K562 (cell line): ENCODE measurements around the gene UBAC2. TPM values are rescaled to one million over a fixed set of nuclear protein-coding genes. Genes with fewer than 3 reads are reported as not detected.

ENCODE experiments used
- BACH1 ChIP-seq: fragments of 200-800 bp; sonication (Bioruptor generic); IDR thresholded peaks from 2 replicates; pipeline ENCODE4 v1.6.1; 2016; ENCODE audit warnings: missing genetic modification characterization, missing compliant biosample characterization
- CREB1 ChIP-seq, 2 experiments: sonication (generic) in 1 of 2; formaldehyde crosslinking in 1 of 2; IDR thresholded peaks; 2 replicates each; pipeline versions ENCODE4 v1.6.1 to v1.8.0; 2012 to 2022; ENCODE audit warnings: inconsistent platforms in 1 of 2, mild to moderate bottlenecking in 1 of 2, missing genetic modification reagents in 1 of 2, moderate library complexity in 1 of 2
- CTBP1 ChIP-seq: fragments of 450-650 bp; IDR thresholded peaks from 2 replicates; pipeline ENCODE4 v1.6.1; 2016; ENCODE audit warnings: borderline replicate concordance
- DACH1 ChIP-seq: fragments of 450-650 bp; IDR thresholded peaks from 2 replicates; pipeline ENCODE4 v1.6.1; 2018; ENCODE audit not compliant: partially characterized antibody
- GABPB1 ChIP-seq: sonication (generic); formaldehyde crosslinking; IDR thresholded peaks from 2 replicates; pipeline ENCODE4 v1.8.0; 2022; ENCODE audit warnings: mild to moderate bottlenecking, missing genetic modification reagents
- MAFG ChIP-seq: fragments of 450-650 bp; conservative IDR thresholded peaks from 2 replicates; pipeline ENCODE4 v1.6.1; 2016; ENCODE audit warnings: missing genetic modification characterization, missing compliant biosample characterization
- NFIX ChIP-seq: fragments of 250-450 bp; sonication (Bioruptor Pico); IDR thresholded peaks from 2 replicates; pipeline ENCODE4 v1.4.0; 2020; ENCODE audit warnings: low read depth, mild to moderate bottlenecking, moderate library complexity
- NFRKB ChIP-seq: fragments of 450-650 bp; IDR thresholded peaks from 2 replicates; pipeline ENCODE4 v1.6.1; 2016; ENCODE audit warnings: low read depth
- PCBP2 ChIP-seq: fragments of 200-400 bp; formaldehyde crosslinking; IDR thresholded peaks from 2 replicates; pipeline ENCODE4 v1.6.1; 2018; ENCODE audit warnings: low read length, low read depth, mild to moderate bottlenecking, moderate library complexity; ENCODE audit not compliant: poor library complexity, severe bottlenecking
- PHF20 ChIP-seq: fragments of 450-650 bp; IDR thresholded peaks from 2 replicates; pipeline ENCODE4 v1.6.1; 2018; ENCODE audit not compliant: partially characterized antibody
- RBM25 ChIP-seq: fragments of 200-400 bp; formaldehyde crosslinking; IDR thresholded peaks from 2 replicates; pipeline ENCODE4 v1.6.1; 2018; ENCODE audit warnings: low read length, low read depth, moderate library complexity; ENCODE audit not compliant: severe bottlenecking
- SAP30 ChIP-seq: fragments of 200-600 bp; sonication (generic); IDR thresholded peaks from 2 replicates; pipeline ENCODE4 v1.6.1; 2012; ENCODE audit warnings: borderline replicate concordance, low read depth, mild to moderate bottlenecking, moderate library complexity, low read length, control low read depth, inconsistent platforms; ENCODE audit not compliant: insufficient read depth, poor library complexity, severe bottlenecking
- SMAD4 ChIP-seq: fragments of 250-450 bp; sonication (Bioruptor Pico); conservative IDR thresholded peaks from 2 replicates; pipeline ENCODE4 v1.8.0; 2021; ENCODE audit warnings: inconsistent platforms, mild to moderate bottlenecking, moderate library complexity
- SOX6 ChIP-seq: fragments of 450-650 bp; IDR thresholded peaks from 2 replicates; pipeline ENCODE4 v1.6.1; 2014; ENCODE audit warnings: mild to moderate bottlenecking
- TGIF2 ChIP-seq: sonication (generic); formaldehyde crosslinking; IDR thresholded peaks from 2 replicates; pipeline ENCODE4 v1.8.1; 2022; ENCODE audit warnings: mild to moderate bottlenecking, missing genetic modification reagents, moderate library complexity
- TRIM24 ChIP-seq, 2 experiments: fragments of 450-650 bp; IDR thresholded peaks; 2 replicates each; pipeline ENCODE4 v1.6.1; 2016
- polyA plus RNA-seq, 8 experiments: library from polyadenylated mRNA; depleted of rRNA in 4 of 8; stranded (reverse) in 5 of 8; unstranded in 3 of 8; fragments of >200 nt; fragmentation: Nextera tagmentation in 2 of 8; fragmentation: Illumina TruSeq in 1 of 8; extraction: Ambion mirVana in 2 of 8; extraction: Trizol in 1 of 8; gene quantifications; 2 replicates each; pipeline versions ENCODE4 v1.2.1 to v1.2.3, GENCODE V29; 2011 to 2014; ENCODE audit warnings: inconsistent platforms in 1 of 8, missing spikeins in 1 of 8
- total RNA-seq, 7 experiments: library from RNA; depleted of rRNA in 6 of 7; stranded (reverse); fragments of >200 nt in 6 of 7; fragmentation: Illumina TruSeq in 2 of 7; extraction: Trizol in 2 of 7; gene quantifications; 2 replicates each; pipeline versions ENCODE4 v1.2.1 to v1.2.3, GENCODE V29; 2011 to 2021; ENCODE audit warnings: low replicate concordance in 1 of 7
- TF ChIP-seq, protein P1 (sequence below): fragments of 250-450 bp; sonication (Bioruptor Pico); IDR thresholded peaks from 2 replicates; pipeline ENCODE4 v1.4.0; 2020; ENCODE audit warnings: mild to moderate bottlenecking, moderate library complexity
- TF ChIP-seq, protein P2 (sequence below): sonication (generic); formaldehyde crosslinking; IDR thresholded peaks from 2 replicates; pipeline ENCODE4 v1.8.0; 2023; ENCODE audit warnings: mild to moderate bottlenecking, missing genetic modification reagents

UBAC2 gene
- total and polyA plus RNA-seq, 9 of the 15 experiments (the other 6 are each of a cell fraction or from before 2014, with no cell fraction given) = 6.0 to 84.1 (median 32.3) TPM

DNA sequence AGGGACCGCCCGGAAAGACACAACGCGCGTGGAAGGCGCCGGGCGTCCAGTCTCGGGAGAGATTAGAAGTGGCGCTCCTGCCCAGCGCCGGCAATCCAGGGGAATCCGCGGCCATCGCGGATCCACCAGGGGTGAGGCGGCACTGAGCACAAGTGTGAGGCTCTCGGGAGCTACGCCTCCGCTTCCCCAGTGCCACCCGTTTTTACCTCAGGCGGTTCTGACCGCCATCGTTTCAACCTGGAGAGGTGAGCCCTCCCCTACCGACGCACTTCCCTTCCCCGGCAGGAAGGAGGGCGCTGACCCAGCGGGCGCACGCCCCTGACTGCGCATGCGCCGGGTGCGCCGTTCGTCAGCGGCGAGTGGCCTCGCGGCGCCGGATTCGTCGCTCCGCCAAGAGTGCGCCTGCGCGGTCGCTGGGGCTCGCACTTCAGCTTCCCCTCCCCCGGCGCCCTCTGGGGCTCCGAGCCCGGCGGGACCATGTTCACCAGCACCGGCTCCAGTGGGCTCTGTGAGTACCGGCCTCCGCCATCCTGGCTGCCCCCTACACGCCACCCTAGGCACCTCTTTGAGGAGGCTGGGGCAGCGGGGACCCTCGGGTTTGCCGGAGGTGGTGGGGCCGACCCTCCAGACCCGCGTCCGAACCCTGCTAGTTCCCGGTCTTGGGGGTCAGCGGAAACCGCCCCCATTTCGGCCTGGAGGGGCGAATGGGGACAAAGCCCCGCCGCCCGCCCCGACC is at the start of gene UBAC2 (continued):
- TF ChIP-seq, protein P1, sequence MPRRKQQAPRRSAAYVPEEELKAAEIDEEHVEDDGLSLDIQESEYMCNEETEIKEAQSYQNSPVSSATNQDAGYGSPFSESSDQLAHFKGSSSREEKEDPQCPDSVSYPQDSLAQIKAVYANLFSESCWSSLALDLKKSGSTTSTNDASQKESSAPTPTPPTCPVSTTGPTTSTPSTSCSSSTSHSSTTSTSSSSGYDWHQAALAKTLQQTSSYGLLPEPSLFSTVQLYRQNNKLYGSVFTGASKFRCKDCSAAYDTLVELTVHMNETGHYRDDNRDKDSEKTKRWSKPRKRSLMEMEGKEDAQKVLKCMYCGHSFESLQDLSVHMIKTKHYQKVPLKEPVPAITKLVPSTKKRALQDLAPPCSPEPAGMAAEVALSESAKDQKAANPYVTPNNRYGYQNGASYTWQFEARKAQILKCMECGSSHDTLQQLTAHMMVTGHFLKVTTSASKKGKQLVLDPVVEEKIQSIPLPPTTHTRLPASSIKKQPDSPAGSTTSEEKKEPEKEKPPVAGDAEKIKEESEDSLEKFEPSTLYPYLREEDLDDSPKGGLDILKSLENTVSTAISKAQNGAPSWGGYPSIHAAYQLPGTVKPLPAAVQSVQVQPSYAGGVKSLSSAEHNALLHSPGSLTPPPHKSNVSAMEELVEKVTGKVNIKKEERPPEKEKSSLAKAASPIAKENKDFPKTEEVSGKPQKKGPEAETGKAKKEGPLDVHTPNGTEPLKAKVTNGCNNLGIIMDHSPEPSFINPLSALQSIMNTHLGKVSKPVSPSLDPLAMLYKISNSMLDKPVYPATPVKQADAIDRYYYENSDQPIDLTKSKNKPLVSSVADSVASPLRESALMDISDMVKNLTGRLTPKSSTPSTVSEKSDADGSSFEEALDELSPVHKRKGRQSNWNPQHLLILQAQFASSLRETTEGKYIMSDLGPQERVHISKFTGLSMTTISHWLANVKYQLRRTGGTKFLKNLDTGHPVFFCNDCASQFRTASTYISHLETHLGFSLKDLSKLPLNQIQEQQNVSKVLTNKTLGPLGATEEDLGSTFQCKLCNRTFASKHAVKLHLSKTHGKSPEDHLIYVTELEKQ (CRISPR knock-in tag) = no peak
- peak; percentile 7 for TF ChIP-seq SAP30
- peak; percentile 57; the same call in 1 of the 2 replicates for TF ChIP-seq CTBP1
- peak; percentile 87 for TF ChIP-seq NFRKB
- TF ChIP-seq TGIF2 (CRISPR knock-in tag) = no peak
- no peak for TF ChIP-seq DACH1
- TF ChIP-seq CREB1 (IDR thresholded peaks at IDR 0.05) = peak; percentile 40
- no peak for TF ChIP-seq CREB1 (CRISPR knock-in tag; IDR thresholded peaks at IDR 0.05)
- no peak for TF ChIP-seq TRIM24 (IDR thresholded peaks at IDR 0.05)
- no peak for TF ChIP-seq BACH1
- peak; percentile 35; the same call in 1 of the 2 replicates for TF ChIP-seq GABPB1 (CRISPR knock-in tag)
- TF ChIP-seq RBM25 = no peak
- TF ChIP-seq, protein P2, sequence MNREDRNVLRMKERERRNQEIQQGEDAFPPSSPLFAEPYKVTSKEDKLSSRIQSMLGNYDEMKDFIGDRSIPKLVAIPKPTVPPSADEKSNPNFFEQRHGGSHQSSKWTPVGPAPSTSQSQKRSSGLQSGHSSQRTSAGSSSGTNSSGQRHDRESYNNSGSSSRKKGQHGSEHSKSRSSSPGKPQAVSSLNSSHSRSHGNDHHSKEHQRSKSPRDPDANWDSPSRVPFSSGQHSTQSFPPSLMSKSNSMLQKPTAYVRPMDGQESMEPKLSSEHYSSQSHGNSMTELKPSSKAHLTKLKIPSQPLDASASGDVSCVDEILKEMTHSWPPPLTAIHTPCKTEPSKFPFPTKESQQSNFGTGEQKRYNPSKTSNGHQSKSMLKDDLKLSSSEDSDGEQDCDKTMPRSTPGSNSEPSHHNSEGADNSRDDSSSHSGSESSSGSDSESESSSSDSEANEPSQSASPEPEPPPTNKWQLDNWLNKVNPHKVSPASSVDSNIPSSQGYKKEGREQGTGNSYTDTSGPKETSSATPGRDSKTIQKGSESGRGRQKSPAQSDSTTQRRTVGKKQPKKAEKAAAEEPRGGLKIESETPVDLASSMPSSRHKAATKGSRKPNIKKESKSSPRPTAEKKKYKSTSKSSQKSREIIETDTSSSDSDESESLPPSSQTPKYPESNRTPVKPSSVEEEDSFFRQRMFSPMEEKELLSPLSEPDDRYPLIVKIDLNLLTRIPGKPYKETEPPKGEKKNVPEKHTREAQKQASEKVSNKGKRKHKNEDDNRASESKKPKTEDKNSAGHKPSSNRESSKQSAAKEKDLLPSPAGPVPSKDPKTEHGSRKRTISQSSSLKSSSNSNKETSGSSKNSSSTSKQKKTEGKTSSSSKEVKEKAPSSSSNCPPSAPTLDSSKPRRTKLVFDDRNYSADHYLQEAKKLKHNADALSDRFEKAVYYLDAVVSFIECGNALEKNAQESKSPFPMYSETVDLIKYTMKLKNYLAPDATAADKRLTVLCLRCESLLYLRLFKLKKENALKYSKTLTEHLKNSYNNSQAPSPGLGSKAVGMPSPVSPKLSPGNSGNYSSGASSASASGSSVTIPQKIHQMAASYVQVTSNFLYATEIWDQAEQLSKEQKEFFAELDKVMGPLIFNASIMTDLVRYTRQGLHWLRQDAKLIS = no peak; the same call in 1 of the 2 replicates
- TF ChIP-seq SOX6 = no peak; the same call in 1 of the 2 replicates
- no peak for TF ChIP-seq NFIX (CRISPR knock-in tag)
- TF ChIP-seq SMAD4 (CRISPR knock-in tag) = no peak
- no peak for TF ChIP-seq PCBP2
- peak; percentile 89 for TF ChIP-seq PHF20
- no peak for TF ChIP-seq MAFG (tag)
